T-helper 2 cell treated with Interferon-gamma antibody and Interleukin-4, amounts not matched to agents 100 ng/mL and 5 ng/mL, for 36 hours (primary cell): Measurements from ENCODE around the gene MFAP5. TPM values are rescaled to one million over a fixed set of nuclear protein-coding genes. Genes with fewer than 3 reads are reported as not detected.
"Not testable (repeated sequence)": the region's sequence is repeated elsewhere in the genome, so short reads cannot be mapped to it uniquely, and the experiment has no call there.

Source experiments
- intact Hi-C: fragments of 100-400 bp; cut with micrococcal nuclease; formaldehyde crosslinking; loops from one replicate; pipeline ENCODE4 v1.15.1; 2023
- total RNA-seq: library from RNA; stranded (reverse); gene quantifications from 2 replicates; pipeline ENCODE4 v1.2.3, GENCODE V29; 2022

The MFAP5 gene
- total RNA-seq, 1 donor from 2014 or later, result not detected

DNA sequence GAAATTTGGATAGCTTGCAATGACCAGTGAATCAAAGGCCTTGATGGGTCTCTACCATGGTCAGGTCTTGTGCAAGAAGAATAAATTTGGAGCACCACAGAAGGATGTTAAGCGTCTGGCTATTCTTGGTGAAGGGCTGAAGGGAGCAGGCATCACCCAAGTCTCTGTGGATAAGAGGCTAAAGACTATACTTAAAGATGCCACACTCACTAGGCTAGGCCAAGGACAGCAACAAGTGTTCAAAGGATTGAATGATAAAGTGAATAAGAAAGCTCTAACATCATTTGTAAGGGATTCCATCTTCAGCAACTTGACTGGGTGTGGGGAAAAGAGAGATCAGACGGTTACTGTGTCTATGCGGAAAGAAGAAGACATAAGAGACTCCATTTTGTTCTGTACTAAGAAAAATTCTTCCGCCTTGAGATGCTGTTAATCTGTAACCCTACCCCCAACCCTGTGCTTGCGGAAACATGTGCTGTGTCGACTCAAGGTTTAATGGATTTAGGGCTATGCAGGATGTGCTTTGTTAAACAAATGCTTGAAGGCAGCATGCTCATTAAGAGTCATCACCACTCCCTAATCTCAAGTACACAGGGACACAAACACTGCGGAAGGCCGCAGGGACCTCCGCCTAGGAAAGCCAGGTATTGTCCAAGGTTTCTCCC is 27.2 kb downstream of the MFAP5 start:
- intact Hi-C loops, result not testable (repeated sequence)

DNA sequence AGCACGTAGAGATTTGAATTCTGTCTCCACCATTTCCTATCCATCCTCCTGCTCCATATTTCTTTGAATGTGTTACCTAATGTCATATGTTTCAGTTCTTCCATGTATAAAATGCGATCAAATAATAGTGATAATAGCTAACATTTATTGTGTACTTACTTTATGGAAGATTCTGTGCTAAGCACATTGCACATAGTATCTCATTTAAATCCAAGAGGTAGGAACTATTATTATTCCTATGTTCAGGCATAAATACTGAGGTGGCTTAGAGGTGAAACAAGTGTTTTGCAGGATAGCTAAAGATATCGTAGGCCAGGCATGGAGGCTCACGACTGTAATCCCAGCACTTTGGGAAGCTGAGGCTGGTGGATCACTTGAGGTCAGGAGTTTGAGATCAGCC is 32.5 kb downstream of the MFAP5 start:
- intact Hi-C loops, result no loop called here

DNA sequence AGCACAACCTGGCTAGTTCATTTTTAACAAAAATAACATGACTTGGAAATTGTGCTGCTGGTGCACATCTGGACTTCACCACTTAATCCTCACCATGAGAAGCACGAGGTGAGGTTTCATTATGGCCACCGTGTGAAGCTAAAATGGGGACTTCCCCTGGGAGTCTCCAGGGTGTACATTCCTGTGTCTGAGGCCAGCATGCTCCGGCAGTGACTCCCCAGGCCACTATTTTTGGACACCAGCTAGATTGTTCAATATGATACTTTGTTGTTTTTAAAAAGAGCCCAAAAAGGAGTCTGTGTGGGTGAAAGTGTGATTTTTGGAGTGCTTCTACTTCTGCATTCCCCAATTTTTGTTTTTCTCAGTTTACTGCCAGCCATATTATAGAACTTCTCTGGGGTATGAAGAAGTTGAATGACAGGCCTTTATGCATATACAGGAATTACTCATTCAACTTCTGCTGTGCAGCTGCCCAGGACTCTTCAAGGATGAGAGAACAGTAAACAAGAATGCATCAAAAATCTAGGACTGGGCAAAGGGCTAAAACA is 33.1 kb downstream of the MFAP5 start:
- intact Hi-C loops, result no loop called here

DNA sequence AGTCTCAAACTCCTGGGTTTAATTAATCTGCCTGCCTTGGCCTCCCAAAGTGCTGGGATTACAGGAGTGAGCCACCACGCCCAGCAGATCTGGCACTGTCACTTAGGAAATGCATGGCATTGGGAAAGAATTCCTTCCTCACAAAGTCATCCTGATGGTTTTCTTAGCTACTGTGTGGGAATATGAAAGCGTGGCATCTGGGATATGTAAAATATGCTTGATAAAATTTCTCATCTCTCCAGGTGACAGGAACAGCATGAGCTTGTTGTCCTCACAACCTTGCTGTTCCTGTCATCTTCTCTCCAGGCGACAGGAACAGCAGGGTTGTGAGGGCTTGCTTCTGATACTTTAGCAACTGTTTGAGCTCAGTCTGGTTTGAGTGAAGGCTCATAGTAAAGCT is 33.9 kb downstream of the MFAP5 start:
- intact Hi-C loops, result no loop called here

DNA sequence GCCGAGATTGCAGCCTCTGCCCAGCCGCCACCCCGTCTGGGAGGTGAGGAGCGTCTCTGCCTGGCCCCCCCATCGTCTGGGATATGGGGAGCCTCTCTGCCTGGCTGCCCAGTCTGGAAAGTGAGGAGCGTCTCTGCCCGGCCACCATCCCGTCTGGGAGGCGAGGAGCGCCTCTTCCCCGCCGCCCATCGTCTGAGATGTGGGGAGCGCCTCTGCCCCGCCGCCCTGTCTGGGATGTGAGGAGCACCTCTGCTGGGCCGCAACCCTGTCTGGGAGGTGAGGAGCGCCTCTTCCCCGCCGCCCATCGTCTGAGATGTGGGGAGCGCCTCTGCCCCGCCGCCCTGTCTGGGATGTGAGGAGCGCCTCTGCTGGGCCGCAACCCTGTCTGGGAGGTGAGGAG is 37.9 kb downstream of the MFAP5 start:
- intact Hi-C loops, result not testable (repeated sequence)

DNA sequence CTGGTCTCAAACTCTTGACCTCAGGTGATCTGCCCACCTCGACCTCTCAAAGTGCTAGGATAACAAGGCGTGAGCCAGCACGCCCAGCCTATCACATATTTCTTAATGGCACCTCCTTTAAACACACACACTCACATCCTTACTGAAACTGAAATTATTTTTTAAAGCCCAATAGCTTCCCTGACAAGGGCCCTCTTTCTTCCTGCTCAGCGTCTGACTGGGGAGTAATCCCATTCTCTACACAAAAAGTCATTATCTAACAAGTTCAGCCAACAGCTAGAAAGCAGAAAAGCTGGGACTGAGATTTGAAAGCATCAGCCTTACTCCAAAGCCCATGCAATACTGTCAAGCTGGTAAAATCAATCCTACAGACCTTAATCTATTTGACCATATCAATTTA is 40.0 kb downstream of the MFAP5 start:
- intact Hi-C loops, result no loop called here

DNA sequence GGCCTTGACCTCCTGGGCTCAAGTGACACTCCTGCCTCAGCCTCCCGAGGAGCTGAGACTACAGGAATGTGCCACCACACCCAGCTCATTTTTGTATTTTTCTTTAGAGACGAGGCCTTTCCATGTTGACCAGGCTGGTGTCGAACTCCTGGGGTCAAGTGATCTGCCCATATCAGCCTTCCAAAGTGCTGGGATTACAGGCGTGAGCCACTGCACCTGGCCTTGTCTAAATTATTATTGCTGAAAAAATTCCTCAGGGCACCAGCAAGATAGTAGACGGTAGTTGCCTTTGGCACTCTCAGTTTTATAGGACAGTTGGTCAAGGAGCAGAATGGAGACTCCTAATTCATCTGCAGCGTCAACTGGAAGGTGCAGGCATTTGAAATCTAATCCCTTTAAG is 47.4 kb downstream of the MFAP5 start:
- intact Hi-C loops, result no loop called here

DNA sequence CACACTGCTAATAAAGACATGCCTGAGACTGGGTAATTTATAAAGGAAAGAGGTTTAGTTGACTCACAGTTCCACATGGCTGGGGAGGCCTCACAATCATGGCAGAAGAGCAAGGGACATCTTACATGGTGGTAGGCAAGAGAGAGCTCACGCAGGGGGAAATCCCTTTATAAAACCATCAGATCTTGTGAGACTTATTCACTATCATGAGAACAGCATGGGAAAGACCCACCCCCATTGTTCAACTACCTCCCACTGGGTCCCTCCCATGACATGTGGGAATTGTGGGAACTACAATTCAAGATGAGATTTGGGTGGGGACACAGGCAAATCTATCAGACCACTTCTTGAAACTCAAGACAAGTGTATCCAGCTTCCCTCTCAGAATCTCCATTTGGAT is 48.7 kb downstream of the MFAP5 start:
- intact Hi-C loops, result not testable (repeated sequence)

DNA sequence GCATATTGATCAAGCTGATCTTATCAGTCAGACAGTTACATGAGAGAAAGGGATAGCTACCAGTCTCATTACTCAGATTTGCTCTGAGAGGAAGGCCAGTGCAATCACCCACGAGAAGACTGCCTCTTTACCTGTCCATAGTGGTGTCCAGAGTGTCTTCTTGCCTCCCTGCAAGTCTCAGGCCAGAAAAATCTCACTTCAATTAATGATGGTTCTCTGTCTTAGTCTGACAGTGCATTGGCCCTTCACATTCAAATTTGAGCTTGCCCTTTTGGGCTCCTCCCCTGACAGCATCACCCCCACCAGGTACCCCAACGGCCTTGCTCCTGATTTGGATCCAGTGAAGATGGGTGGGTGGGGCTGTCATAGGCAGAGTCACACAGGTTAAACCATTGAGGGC is 50.0 kb downstream of the MFAP5 start, which contains the start of gene AICDA:
Gene AICDA, minus strand, starts transcription at position 231 of the 400 bp plus-strand sequence. Its CDS starts 92 bp downstream, at position 139.
- intact Hi-C loops, result no loop called here

DNA sequence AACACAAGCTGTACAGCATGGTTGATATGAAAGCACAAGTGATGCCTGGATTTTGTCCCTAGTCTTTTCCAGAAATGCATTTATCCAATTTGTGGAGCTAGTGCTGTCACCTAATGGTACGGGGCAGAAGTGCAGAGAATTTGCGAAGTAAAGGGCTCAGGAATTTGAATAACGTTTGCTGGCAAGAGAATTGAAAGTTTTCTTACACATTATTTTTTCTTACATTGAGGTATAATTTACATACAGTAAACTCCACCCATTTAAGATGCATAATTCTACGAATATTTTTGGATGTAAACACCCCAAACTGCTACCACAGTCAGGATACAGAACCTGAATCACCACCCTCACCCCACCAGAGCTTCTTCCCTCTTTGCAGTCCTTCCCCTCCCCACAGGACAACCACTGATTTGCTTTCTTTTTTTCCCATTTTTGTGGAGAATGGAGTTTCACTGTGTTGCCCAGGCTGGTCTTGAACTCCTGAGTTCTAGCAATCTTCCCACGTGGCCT is 53.5 kb downstream of the MFAP5 start:
- intact Hi-C loops, result no loop called here

DNA sequence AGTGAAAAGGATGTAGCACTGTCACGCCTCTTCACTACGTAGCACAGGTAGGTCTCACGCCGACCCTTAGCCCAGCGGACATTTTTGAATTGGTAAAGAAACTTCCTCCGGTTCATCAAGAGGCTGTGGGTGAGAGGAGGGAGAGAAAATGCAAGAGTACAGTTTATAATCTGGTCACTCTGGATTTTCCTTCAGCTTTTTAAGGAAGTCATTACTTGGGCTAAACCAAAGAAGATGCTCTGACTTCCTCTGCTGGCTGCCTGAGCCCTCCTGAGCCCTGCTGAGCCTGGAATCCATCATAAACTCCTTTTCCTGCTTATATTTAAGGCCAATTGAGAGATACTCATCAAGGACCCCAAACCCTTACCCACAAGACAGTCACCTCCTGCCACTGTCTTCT is 55.7 kb downstream of the MFAP5 start:
- intact Hi-C loops, result no loop called here

DNA sequence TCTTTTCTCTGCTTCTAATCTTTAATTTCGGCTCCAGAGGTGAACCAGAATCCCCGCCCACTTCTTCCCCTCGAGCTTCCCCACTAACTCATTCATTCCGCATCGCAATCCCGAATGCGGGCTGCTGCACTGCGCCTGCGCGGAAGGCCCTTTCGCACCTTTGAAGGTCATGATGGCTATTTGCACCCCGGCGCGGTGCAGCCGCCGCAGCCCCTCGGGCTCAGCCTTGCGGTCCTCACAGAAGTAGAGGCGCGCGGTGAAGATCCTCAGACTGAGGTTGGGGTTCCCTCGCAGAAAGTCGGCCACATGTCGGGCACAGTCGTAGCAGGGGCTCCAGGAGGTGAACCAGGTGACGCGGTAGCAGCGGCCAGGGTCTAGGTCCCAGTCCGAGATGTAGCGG is 57.6 kb downstream of the MFAP5 start:
- intact Hi-C loops, result no loop called here

DNA sequence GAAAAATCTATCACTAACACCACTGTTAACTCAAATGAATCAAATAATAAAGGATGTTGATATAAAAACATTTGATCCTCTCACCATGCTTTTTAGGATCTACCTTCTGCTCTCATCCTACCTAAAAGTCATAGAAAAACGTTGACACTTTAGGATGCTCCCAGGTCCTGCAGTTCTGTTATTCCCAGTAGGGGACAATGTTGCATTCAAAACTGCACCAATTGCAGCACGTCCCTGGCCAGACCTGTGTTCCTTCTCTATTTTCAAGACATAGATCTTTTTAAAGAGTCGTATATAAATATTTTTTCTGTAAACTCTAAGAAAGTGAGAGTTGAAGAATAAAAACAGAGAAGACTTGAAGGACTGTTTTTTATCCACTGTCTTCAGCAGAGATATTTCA is 58.8 kb downstream of the MFAP5 start:
- intact Hi-C loops, result no loop called here

DNA sequence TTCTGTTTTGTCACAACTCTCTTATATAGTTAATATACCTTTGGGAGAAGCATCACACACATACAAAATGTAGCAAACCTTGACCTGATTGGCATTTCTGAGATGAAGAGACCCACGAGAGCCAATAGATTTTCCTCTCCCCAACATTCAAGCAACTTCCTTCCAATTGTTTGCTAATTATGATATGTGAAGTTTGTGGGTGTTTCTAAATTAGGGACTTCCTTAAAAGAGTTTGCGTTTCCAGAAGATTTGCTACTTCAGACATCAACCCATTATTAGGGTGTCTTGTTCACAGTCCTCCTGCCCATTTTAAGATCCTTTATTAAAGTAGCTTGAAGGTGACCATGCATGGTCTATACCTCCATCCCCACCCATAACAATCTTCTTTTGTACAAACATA is 59.3 kb downstream of the MFAP5 start:
- intact Hi-C loops, result no loop called here

DNA sequence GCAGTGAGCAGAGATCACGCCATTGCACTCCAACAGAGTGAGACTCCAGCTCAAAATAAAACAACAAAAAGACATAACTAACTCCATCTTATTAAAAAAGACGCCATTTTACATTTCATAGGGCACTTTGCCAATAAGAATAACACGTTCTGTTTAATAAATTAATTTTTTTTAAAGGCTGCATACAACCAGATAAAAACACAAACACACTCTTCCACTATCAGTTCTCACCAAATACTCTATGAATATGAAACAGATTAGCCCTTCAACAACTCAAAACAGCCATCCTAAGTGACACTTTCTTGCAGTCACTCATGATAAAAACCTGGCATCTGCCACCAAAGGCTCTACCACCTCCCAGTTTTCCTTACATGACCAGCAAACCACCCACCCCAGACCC is 66.1 kb downstream of the MFAP5 start:
- intact Hi-C loops, result no loop called here

Other genes starting within 250 kb of the MFAP5 start
- 0.09 TPM in 1 of 2 replicates, not detected in the other for gene CLEC6A, start 206.9 kb downstream of the MFAP5 start, total RNA-seq
- not detected in 2 replicates for gene CLEC4D, start 149.3 kb downstream of the MFAP5 start, total RNA-seq
- gene CLEC4E, start 121.9 kb downstream of the MFAP5 start, total RNA-seq, result not detected in 2 replicates
- not detected in 2 replicates for gene AICDA, start 50.0 kb downstream of the MFAP5 start, total RNA-seq
- gene RIMKLB, start 35.2 kb upstream of the MFAP5 start, total RNA-seq, result 0.93 and 1.3 TPM in 2 replicates
- not detected in 2 replicates for gene A2ML1, start 159.8 kb upstream of the MFAP5 start, total RNA-seq